GM21390 (cell line): ENCODE measurements around the gene MUL1.

Source experiments
- ATAC-seq: cut with Tn5 transposase; IDR thresholded peaks from one replicate; pipeline ENCODE4 v1.9.1; 2021; ENCODE audit not compliant: unreplicated experiment

Gene MUL1

GRCh38 chr1:20485527-20486456 lies 22.2 kb downstream of the MUL1 start, which contains the start of gene CAMK2N1:
Gene CAMK2N1, minus strand, starts transcription at chr1:20486210. Its CDS starts 831 bp downstream, at chr1:20485379.
- no peak for ATAC-seq

- ATAC-seq = no peak
Measured at GRCh38 chr1:20484519-20485462, 23.2 kb downstream of the MUL1 start.

GRCh38 chr1:20483833-20484518 lies 24.0 kb downstream of the MUL1 start:
- ATAC-seq = no peak

GRCh38 chr1:20483098-20483832 lies 24.7 kb downstream of the MUL1 start:
- ATAC-seq = no peak

GRCh38 chr1:20481643-20482498 lies 26.1 kb downstream of the MUL1 start:
- ATAC-seq = no peak

- ATAC-seq = no peak
Measured at GRCh38 chr1:20480951-20481617, 26.9 kb downstream of the MUL1 start.

GRCh38 chr1:20480243-20480944 lies 27.6 kb downstream of the MUL1 start:
- no peak for ATAC-seq

GRCh38 chr1:20479840-20480239 lies 28.1 kb downstream of the MUL1 start:
- no peak for ATAC-seq

GRCh38 chr1:20478057-20478635 lies 29.8 kb downstream of the MUL1 start:
- no peak for ATAC-seq

- no peak for ATAC-seq
Measured at GRCh38 chr1:20477348-20478056, 30.4 kb downstream of the MUL1 start.

- no peak for ATAC-seq
Measured at GRCh38 chr1:20476265-20477038, 31.5 kb downstream of the MUL1 start.

GRCh38 chr1:20474996-20475395 lies 33.0 kb downstream of the MUL1 start:
- ATAC-seq = no peak

- ATAC-seq = no peak
Measured at GRCh38 chr1:20474333-20474975, 33.5 kb downstream of the MUL1 start.

GRCh38 chr1:20473894-20474293 lies 34.1 kb downstream of the MUL1 start:
- no peak for ATAC-seq

GRCh38 chr1:20472860-20473711 lies 34.9 kb downstream of the MUL1 start:
- ATAC-seq = no peak
